GM21723 (cell line): ENCODE results near the gene POLR1A.

ENCODE experiments used
- ATAC-seq: cut with Tn5 transposase; IDR thresholded peaks from one replicate; pipeline ENCODE4 v1.9.1; 2021; ENCODE audit warnings: mild to moderate bottlenecking, moderate library complexity; ENCODE audit not compliant: unreplicated experiment

Gene POLR1A

GRCh38 chr2:86038291-86039081 lies 67.2 kb downstream of the POLR1A start:
- no peak for ATAC-seq

- no peak for ATAC-seq
Observed at GRCh38 chr2:86037795-86038192, 67.9 kb downstream of the POLR1A start.

DNA sequence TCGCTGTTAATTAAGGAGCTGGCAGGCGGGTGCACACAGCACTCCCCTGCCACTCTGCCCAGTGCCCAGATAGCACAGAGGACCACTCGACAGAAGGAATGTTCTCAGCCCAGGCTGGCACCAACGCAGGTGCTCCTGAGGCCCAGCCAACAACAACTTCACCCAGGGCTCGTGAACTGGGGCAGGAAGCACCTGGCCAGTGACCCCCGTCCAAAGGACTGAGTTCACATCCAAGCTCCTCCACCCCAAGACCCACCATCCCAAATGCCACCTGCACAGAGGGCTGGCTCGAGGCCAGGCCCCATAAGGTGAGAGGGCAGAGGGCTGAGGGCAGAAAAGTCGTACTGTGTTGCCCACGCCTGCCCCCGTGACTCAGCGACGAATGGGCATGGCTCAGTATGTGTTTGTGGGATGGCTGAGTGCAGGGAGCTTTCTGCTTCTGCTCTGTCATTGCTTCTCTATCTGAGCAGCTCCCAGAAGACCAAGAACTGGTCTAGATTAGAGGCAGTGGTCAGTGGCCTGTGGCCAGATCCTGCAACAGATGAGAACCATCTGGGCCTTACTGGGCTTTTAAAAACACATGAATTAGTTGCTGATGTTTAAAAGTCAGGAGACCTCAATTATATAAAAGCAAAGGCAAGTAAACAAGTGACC lies 68.4 kb downstream of the POLR1A start:
- no peak for ATAC-seq

DNA sequence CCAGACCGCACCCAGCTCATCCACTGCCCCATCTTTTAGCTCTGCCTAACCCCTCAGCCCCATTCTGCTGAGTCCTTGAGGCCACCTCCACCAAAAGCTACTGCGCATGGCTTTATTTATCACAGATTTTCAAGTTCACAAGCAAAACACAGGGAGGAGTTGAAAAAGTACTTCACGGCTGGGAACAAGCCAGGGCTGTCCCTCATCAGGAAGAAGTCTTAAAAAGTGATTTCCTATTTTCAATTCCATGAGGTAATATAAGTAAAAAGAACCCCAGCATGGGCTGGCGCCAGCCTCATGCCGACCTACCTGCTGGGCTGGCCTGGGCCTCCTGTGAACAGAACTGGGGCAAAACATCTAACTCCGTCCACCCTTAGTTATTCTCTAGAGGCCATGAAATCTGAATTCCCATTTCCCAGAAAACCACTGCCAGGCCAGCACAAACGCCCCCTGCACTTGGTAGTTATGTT lies 69.0 kb downstream of the POLR1A start:
- no peak for ATAC-seq

GRCh38 chr2:86035883-86036668 lies 69.6 kb downstream of the POLR1A start:
- ATAC-seq: peak; percentile 83

DNA sequence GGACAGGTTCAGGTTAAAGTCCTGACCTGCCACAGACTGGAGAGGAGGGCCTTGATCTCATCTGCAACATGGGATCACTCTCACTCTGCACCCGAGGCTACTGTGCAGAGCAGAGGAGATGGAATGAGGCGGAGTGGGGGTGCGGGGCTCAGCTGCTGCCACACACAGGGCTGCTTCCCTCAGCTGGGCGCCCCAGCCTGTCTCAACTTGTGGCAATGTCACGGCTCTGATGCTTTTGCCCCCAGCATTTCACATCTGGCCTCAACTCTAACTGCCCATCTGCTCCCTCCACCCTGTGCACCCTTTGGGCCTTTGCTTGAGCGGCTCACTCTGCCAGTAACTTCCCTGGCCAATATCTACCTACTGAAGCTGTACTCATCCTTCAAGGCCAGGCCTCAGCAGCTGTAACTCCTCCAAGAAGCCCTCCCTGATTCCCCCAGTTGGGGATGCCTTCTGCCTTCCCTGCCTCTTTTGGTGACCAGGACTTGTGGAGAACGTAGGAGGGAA lies 70.3 kb downstream of the POLR1A start:
- ATAC-seq: no peak

DNA sequence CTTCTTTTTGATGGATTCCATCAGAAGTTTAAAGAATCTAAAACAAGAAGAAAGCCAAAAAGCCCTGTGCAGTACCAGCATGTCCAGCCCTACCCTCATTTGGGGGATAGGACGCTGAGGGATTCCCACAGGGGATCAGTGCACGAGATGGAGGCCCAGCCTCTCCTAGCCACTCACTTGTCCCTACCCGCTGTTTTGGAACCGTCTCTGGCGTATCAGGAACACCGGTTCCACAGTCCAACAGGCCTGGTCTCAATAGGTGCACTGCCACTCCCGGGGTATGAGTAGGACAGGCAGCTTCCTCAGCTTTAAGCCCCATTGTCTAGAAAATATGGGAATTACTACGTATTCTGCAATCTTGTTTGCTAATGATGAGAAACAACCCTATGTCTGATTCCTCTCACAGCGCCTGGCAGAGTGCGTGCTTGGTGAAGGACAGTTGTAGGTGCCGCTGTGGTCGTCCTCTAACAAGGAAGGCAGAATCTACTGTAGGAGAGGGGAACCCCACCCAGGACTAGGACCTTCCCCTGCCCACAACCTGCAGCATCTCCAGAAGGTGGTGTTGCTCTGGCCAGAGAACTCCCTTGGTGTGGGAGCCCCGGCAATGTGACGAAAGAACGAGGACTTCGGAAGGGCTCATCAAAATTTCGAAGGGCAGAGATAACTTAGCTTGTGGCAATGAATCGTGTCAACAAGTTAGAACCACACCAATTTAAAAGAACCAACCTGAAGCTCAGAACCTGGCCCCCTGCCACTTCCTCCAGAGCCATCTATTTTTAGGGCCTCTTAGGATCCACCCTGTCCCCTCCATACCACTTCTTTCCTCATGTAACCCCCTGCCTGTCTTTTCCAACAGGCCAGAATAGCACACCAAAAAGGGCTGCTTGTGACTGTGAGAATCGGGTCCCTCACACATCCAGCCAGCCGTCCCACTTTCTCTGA lies 71.7 kb downstream of the POLR1A start:
- ATAC-seq: no peak

GRCh38 chr2:86032861-86033595 lies 72.7 kb downstream of the POLR1A start:
- no peak for ATAC-seq

DNA sequence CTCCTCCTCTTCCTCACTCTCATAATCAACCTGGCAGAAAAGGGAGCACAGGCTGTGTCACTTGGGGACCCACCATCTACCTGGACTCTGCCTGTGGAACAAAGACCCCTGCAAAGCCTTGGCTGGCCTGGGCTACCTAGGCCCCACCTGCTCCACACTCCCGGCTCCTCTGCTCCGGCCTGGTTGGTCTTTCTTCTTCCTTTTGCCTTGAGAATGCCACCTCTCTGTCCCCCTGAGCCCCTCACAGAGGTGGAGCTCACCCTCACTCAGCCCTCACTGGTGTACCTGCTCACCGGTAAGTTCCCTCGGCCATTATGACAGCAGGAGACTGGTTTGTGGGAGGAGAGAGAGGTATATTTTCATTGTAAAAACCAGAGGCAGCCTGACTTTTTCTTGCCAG lies 74.1 kb downstream of the POLR1A start:
- ATAC-seq: no peak

- no peak for ATAC-seq
Observed at GRCh38 chr2:86031151-86031550, 74.5 kb downstream of the POLR1A start.

GRCh38 chr2:86029873-86030272 lies 75.8 kb downstream of the POLR1A start:
- ATAC-seq: no peak

GRCh38 chr2:86028766-86029381 lies 76.8 kb downstream of the POLR1A start:
- no peak for ATAC-seq

- no peak for ATAC-seq
Observed at GRCh38 chr2:86027922-86028765, 77.5 kb downstream of the POLR1A start.

DNA sequence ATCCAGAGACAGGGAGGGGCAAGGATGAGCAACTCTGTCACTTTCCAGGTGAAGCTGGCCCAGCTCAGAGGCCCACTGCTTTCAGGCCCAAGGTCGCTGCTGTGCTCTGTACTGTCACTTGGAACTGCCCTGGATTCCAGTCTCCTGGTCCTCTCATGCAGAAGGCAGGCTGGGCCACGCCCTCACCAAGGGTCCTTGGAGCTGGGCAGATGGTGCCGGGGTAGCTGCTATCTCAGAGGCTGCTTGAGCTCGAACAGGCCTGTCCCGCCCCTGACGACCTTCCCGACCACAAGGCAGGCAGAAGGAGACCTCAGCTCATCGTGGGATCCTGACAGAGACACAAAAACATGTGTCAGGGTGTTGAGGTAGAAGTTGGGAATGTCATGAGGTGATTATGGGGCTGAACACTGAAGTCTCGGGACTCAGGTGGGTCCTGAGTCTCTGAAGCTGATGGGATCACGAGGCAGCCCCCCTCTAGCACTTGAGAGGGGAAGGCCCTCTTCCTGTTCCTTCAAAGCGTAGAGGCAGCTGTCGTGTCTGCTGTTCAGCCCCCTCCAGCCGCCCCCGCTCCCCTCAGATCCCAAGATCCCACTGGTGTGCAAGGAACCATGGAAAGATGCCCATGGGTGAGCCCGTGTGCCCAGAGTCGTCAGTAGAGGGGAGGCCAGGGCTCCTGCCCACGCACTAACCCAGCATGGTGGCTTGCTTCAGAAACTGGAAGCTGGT lies 78.3 kb downstream of the POLR1A start:
- no peak for ATAC-seq

DNA sequence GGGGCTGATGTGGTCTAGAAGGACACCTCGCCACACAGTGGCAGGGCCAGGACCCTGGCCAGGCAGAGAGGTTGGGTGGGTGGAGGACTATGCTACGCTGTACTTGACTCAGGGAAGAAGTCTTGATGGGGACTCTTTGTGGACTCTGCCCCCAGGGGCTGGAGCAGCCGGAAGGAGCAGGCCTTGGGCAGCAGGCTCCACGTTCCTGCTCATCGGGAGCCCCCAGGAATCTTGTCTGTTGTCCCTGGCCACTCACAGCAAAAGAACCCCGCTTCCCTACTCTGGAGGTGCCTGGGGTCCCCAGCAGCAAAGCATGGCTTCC lies 79.0 kb downstream of the POLR1A start:
- no peak for ATAC-seq

- ATAC-seq: no peak
Observed at GRCh38 chr2:86025976-86026743, 79.5 kb downstream of the POLR1A start.

GRCh38 chr2:86025229-86025820 lies 80.4 kb downstream of the POLR1A start:
- ATAC-seq: no peak
